ENCODE measurements around the gene MIEF2. TPM values are rescaled to one million over a fixed set of nuclear protein-coding genes. Genes with fewer than 3 reads are reported as not detected.

The MIEF2 gene
- total and polyA plus RNA-seq, 2 donors (not counting 3 experiments of a cell fraction or from before 2014, with no cell fraction given): 8.3 to 22.7 TPM

DNA sequence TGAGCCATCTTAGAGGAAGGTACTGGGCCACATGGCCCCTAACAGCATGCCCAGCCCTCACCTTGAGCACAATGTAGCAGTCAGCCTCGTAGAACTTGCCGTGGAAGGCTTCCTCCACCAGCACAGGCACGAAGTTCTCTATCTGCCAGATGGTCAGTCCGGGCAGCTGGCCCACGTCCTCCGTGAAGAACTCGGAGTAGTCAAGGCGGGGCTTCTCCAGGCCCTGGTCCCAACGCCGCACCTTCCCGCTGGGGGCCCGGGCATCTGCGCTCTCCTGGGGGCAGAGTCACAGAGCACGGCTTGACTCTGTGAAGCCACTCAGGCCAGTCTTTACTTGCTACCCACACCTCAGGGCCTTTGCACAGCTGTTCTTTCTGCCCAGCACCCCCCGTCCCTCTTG, 9.3 kb upstream of the MIEF2 start:
- DNase-seq (ENCODE audit: low read depth, low spot score) (no peak), FAIRE-seq (no peak)
- peaks cover 11 to 63% of the 10 kb centered on the region in 2 experiments for H3K36me3 ChIP-seq (ENCODE audit: control insufficient read depth in 2 of 2, extremely low read depth in 1 of 2, insufficient read depth in 2 of 2, low read length in 2 of 2)
- no peaks in the 10 kb centered on the region for H3K9me1 ChIP-seq (replicated peaks; ENCODE audit: control insufficient read depth, extremely low read depth, insufficient read depth, low read length)
- H3K4me2 ChIP-seq (ENCODE audit: insufficient read depth, low read length): no peak overlapping the region
- TF ChIP-seq FOS (IDR thresholded peaks at IDR 0.05; ENCODE audit: borderline replicate concordance, insufficient read depth, low read length) (no peak), MAX (IDR thresholded peaks at IDR 0.05; ENCODE audit: insufficient read depth, insufficient read length) (no peak), POLR2A (IDR thresholded peaks at IDR 0.05; ENCODE audit: low read depth, low read length) (no peak), GATA2 (IDR thresholded peaks at IDR 0.05; ENCODE audit: insufficient read depth, insufficient read length, low read depth, low read length) (no peak), POLR2AphosphoS5 (IDR thresholded peaks at IDR 0.05; ENCODE audit: insufficient read depth, low read depth, low read length) (no peak), EZH2 (IDR thresholded peaks at IDR 0.05; ENCODE audit: borderline replicate concordance, low read depth, low read length, severe bottlenecking) (no peak), MYC (IDR thresholded peaks at IDR 0.05; ENCODE audit: low read depth, low read length) (no peak), JUN (IDR thresholded peaks at IDR 0.05; ENCODE audit: borderline replicate concordance, insufficient read depth, insufficient read length, low read depth) (no peak)
- TF ChIP-seq, protein P1, sequence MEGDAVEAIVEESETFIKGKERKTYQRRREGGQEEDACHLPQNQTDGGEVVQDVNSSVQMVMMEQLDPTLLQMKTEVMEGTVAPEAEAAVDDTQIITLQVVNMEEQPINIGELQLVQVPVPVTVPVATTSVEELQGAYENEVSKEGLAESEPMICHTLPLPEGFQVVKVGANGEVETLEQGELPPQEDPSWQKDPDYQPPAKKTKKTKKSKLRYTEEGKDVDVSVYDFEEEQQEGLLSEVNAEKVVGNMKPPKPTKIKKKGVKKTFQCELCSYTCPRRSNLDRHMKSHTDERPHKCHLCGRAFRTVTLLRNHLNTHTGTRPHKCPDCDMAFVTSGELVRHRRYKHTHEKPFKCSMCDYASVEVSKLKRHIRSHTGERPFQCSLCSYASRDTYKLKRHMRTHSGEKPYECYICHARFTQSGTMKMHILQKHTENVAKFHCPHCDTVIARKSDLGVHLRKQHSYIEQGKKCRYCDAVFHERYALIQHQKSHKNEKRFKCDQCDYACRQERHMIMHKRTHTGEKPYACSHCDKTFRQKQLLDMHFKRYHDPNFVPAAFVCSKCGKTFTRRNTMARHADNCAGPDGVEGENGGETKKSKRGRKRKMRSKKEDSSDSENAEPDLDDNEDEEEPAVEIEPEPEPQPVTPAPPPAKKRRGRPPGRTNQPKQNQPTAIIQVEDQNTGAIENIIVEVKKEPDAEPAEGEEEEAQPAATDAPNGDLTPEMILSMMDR (IDR thresholded peaks at IDR 0.05; ENCODE audit: extremely low read depth in 1 of 2, insufficient read depth in 1 of 2, low read depth in 1 of 2, low read length in 2 of 2): no peak
- TSS peak; percentile 20 for BruUV-seq (replicated peaks)
- H3K27ac ChIP-seq (ENCODE audit: insufficient read depth, low read depth, low read length): no peak overlapping the region
- H3K9me3 ChIP-seq (replicated peaks; ENCODE audit: control insufficient read depth, insufficient read depth, low read length): no peaks in the 10 kb centered on the region
- no peak overlapping the region for H2AFZ ChIP-seq (ENCODE audit: low read depth, low read length)
- intact Hi-C loops (cut with micrococcal nuclease) (no loop called here), dilution Hi-C loops (cut with MboI; ENCODE audit: extremely low pct_ligation_motif_present, low sequenced_read_pairs) (no loop called here)
- H3K79me2 ChIP-seq (ENCODE audit: control insufficient read depth, insufficient read depth, low read length): peaks cover 6% of the 10 kb centered on the region
- H3K9ac ChIP-seq (replicated peaks; ENCODE audit: extremely low read depth, insufficient read depth, low read length): no peak overlapping the region
- peaks cover 23% of the 10 kb centered on the region for H3K4me1 ChIP-seq (ENCODE audit: control insufficient read depth, extremely low read depth, insufficient read depth, low read length)
- no peaks in the 10 kb centered on the region for H4K20me1 ChIP-seq (replicated peaks; ENCODE audit: control insufficient read depth, extremely low read depth, insufficient read depth, low read length)
- H3K27me3 ChIP-seq (ENCODE audit: control insufficient read depth in 2 of 2, insufficient read depth in 2 of 2, low read length in 2 of 2): no peaks in the 10 kb centered on the region
- H3K4me3 ChIP-seq (replicated peaks in 1 of 3; ENCODE audit: insufficient read depth in 1 of 3, low read depth in 1 of 3, low read length in 3 of 3): no peak overlapping the region
- CTCF ChIA-PET: no interaction called here
- POLR2A ChIA-PET: no interaction called here
